H7 (cell line): ENCODE results near the gene SLC25A21. TPM values are rescaled to one million over a fixed set of nuclear protein-coding genes. Genes with fewer than 3 reads are reported as not detected.

ENCODE experiments used
- DNase-seq: peaks from one replicate; pipeline ENCODE4 v3.0.0; 2012
- H3K27me3 ChIP-seq: 2 replicates; pipeline ENCODE4 v1.6.0; 2011; ENCODE audit warnings: mild to moderate bottlenecking, low read length; ENCODE audit not compliant: control insufficient read depth, insufficient read depth
- H3K36me3 ChIP-seq: replicated peaks from 2 replicates; pipeline ENCODE4 v1.5.1; 2011; ENCODE audit warnings: low read length; ENCODE audit not compliant: control insufficient read depth, insufficient read depth
- H3K4me3 ChIP-seq: 2 replicates; pipeline ENCODE4 v1.5.1; 2011; ENCODE audit warnings: low read depth, mild to moderate bottlenecking, control low read depth, low read length, moderate library complexity; ENCODE audit not compliant: insufficient read depth
- total RNA-seq: library from RNA; depleted of rRNA; stranded (reverse); fragments of >200 nt; shearing (Covaris generic); gene quantifications from 2 replicates; pipeline ENCODE4 v1.2.3, GENCODE V29; 2014

SLC25A21 gene
- total RNA-seq, 1 experiment from 2014 or later = 7.7 TPM

GRCh38 chr14:37142835-37143401, 29.5 kb downstream of the SLC25A21 start:
- no peak for DNase-seq
- no peak overlapping the region for H3K4me3 ChIP-seq
- no peaks in the 10 kb centered on the region for H3K27me3 ChIP-seq
- no peaks in the 10 kb centered on the region for H3K36me3 ChIP-seq

GRCh38 chr14:37140176-37140575, 32.2 kb downstream of the SLC25A21 start:
- no peak for DNase-seq
- Histone ChIP-seq H3K36me3 (no peaks in the 10 kb centered on the region), H3K27me3 (no peaks in the 10 kb centered on the region), H3K4me3 (no peak overlapping the region)

- Histone ChIP-seq H3K36me3 (no peaks in the 10 kb centered on the region), H3K27me3 (no peaks in the 10 kb centered on the region), H3K4me3 (no peak overlapping the region)
- DNase-seq = no peak
Observed at GRCh38 chr14:37139710-37140109, 32.7 kb downstream of the SLC25A21 start.

DNA sequence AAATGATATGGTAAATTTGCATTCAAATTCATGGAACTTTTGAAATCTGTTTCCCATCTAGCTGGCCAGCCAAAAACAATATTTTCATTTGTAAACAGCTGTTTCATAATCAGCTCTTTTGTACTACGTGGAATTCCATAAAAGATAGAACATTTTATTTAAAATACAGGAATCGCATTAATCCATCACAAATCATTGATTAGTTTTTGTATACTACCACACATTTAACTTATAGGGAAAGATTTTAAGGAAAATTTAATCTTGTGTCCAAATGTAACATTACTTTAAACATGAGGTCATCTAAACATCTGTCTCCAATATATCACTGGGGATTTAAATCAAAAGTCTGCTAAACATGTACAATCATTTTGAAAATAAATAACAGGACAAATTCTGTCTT, 33.5 kb downstream of the SLC25A21 start:
- no peak for DNase-seq
- Histone ChIP-seq H3K27me3 (no peaks in the 10 kb centered on the region), H3K36me3 (no peaks in the 10 kb centered on the region), H3K4me3 (no peak overlapping the region)

DNA sequence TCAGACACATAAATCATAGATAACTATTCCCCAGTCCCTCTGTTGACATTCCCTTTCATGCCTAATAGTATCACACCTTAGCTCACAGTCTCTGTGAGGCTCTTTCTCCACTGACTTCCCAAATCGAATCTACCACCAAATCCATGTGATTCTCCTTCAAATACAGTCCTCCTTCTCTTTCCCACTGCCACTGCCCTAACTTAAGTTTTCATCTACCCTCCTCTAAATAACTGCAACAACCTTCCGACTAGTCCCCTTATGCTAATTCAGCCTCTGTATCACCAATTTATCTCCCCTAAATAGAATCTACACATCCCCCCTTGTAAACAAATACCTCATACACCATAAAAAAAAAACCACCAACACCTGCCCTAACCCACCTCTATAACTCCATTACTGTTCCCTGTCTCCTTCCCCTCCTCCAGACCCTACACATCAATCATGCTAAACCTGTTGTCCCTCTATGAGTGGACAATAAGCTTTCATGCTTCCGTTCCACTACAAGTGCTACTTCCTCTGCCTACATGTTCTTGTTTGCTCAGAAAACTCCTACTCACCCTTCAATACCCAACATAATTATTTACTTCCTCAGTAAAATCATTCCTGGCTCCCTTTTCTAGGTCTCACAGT, 39.0 kb downstream of the SLC25A21 start:
- Histone ChIP-seq H3K4me3 (no peak overlapping the region), H3K36me3 (no peaks in the 10 kb centered on the region), H3K27me3 (no peaks in the 10 kb centered on the region)
- DNase-seq = no peak

DNA sequence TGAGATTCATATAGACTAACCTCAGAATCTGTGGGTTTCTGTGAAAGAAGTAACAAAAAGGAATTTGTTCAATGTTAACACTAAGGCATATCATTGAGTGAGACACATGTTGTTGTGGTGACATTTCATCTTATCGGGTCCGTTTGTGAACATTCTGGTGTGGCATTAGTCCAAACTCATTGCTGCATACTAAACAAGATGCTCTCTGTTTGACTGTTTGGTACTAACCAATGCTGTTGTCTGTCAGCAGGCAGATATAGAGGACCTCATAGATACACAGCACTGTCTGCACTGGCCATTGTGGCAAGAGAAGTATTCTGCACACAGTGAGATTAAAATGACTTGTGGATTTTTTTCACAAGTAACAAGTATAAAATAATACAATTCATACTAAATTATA, 41.2 kb downstream of the SLC25A21 start:
- Histone ChIP-seq H3K4me3 (no peak overlapping the region), H3K36me3 (no peaks in the 10 kb centered on the region), H3K27me3 (no peaks in the 10 kb centered on the region)
- DNase-seq = no peak

GRCh38 chr14:37129047-37129446, 43.4 kb downstream of the SLC25A21 start:
- no peaks in the 10 kb centered on the region for H3K27me3 ChIP-seq
- no peak for DNase-seq
- no peak overlapping the region for H3K4me3 ChIP-seq
- H3K36me3 ChIP-seq = no peaks in the 10 kb centered on the region

- H3K36me3 ChIP-seq = no peaks in the 10 kb centered on the region
- no peak for DNase-seq
Observed at GRCh38 chr14:37124614-37125013, 47.8 kb downstream of the SLC25A21 start.

DNA sequence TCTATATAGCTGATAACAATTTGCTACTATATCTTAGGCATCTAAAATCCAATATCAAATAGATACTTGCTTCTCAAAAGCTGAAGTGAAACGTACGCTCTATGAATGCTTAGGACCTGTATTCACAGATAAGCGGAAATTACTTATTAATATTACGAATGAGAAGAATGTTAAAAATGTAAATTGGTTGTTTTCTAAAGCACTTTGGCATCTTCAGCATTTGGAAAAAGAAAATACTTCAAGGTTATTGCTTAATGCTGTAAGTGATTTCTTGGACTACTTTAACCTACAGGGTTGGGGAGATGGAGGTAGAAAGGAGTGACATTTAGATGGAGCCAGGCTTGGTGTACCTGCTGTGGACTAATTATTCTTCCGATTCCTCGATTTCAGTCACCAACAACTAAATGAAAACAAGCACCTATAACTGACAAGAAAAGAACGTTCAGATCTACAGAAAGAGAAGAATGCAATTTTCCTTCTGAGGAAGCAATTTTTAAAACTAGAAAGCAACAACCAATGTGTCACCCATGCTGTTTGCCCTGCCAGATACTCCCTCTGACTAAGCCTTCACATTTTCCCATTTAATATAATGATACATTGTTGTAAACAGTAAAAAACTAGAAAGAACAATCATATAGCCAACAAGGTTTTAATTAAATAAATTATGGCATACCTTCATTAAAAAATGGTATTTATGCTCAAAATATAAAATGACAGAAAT, 49.3 kb downstream of the SLC25A21 start:
- H3K4me3 ChIP-seq = no peak overlapping the region
- H3K27me3 ChIP-seq = no peaks in the 10 kb centered on the region
- no peaks in the 10 kb centered on the region for H3K36me3 ChIP-seq
- DNase-seq = no peak

More at GRCh38 chr14:37124614-37125013, 47.8 kb downstream of the SLC25A21 start:
- Histone ChIP-seq H3K4me3 (no peak overlapping the region), H3K27me3 (no peaks in the 10 kb centered on the region)

DNA sequence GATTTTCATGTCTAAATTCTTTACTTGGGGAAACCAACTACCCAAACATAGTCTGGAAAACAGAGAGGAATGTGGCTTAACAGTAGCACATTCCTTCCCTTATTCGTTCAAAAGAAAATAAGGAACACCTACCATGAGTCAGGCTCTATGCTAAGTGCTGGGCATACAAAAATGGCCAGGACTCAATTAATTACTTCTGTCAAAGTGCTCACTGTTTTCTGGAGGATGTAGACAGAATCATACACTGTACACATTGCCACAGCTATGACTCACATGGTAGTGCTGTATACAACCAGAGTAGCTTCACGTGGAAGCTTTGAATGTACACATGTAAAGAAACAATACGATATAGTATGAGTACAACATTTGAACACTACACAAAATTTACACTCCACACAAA, 50.1 kb downstream of the SLC25A21 start:
- Histone ChIP-seq H3K4me3 (no peak overlapping the region), H3K36me3 (no peaks in the 10 kb centered on the region), H3K27me3 (no peaks in the 10 kb centered on the region)
- no peak for DNase-seq

DNA sequence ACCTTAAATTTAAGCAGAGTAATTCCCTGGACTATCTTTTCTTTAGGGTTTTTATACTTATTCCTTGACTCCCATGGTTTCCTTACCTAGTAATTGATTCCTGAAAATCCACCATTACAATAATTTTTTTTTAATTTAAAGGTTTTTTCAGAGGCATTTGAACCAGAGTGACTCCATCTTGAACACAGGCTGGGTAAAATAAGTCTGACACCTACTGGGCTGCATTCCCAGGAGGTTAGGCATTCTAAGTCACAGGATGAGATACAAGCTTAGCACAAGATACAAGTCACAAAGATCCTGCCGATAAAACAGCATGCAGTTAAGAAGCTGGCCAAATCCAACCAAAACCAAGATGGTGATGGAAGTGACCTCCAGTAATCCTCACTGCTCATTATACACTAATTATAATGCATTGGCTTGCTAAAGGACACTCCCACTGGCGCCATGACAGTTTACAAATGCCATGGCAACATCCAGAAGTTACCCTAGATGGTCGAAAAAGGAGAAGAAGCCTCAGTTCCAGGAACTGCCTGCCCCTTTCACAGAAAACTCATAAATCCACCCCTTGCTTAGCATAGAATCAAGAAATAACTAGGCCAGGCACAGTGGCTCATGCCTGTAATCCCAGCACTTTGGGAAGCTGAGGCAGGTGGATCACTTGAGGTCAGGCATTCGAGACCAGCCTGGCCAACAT, 53.6 kb downstream of the SLC25A21 start:
- no peak overlapping the region for H3K4me3 ChIP-seq
- no peaks in the 10 kb centered on the region for H3K27me3 ChIP-seq
- H3K36me3 ChIP-seq = no peaks in the 10 kb centered on the region
- no peak for DNase-seq

DNA sequence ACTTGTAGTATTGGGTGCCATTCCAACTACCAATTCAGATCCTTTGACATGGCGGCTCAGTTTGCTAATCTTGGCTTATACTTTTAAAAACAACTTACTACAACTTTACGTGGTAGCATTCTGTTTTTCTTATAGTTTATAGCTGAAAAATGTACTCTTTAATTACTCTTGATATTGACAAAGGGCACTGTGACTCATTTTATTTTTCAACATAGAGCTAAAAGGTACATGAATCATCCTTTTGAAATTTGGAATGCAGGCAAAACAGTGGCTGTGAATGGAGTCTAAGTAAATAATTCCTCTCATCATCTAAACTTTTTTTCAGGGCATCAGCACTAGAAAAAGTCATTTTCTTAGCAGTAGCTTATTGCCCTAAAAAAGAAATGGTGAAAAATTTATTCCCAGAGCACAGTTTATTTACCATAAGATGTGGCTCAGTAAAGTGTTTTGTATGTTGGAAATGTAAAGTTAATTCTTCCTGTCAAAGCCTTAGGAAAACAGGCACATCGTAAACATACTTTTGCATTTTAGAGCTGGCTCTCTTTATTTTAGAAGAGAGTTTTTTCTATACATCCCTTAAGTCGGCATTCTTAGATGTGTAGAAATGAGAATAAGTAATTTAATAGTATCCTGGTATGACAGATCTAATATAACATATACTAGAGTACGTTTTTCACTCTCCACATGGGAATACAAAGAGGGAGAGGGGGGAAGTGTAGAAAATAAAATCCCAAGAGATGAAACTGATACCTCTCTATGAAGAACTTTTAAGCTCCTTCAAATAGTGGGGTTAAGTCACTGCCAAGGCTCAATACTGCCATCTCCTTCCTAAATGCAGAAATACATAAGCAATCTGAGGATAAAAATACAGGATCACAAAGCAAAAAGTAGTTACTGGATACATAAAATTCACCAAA, 55.2 kb downstream of the SLC25A21 start:
- no peak for DNase-seq
- no peaks in the 10 kb centered on the region for H3K27me3 ChIP-seq
- no peak overlapping the region for H3K4me3 ChIP-seq
- no peaks in the 10 kb centered on the region for H3K36me3 ChIP-seq

DNA sequence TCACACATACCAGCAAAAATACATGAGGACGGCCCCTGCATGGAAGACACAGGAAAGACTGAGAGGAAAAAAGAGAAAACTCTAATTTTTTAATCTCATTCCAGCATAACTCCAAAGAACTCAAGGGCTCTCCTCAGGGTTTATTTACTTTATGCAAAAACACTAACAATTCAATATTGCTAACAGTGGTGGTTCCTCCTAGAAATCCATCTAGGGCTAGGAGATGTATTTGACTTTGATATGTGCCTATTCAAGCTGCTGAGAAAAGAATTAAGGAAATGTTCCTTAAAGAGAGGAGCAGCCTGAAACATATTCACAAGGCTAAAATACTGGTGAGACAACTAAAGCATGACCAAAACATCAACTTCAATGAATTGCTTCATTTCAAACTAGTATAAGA, 57.0 kb downstream of the SLC25A21 start:
- no peaks in the 10 kb centered on the region for H3K27me3 ChIP-seq
- no peaks in the 10 kb centered on the region for H3K36me3 ChIP-seq
- no peak overlapping the region for H3K4me3 ChIP-seq
- DNase-seq = no peak

GRCh38 chr14:37114559-37114958, 57.8 kb downstream of the SLC25A21 start:
- DNase-seq = no peak
- Histone ChIP-seq H3K36me3 (no peaks in the 10 kb centered on the region), H3K4me3 (no peak overlapping the region), H3K27me3 (no peaks in the 10 kb centered on the region)
